Measurements from ENCODE around the gene ZGPAT. TPM values are rescaled to one million over a fixed set of nuclear protein-coding genes. Genes with fewer than 3 reads are reported as not detected.

The ZGPAT gene
- total and polyA plus RNA-seq, 2 donors (not counting 1 experiment from before 2014, with no cell fraction given) = 46.1 to 62.1 TPM

DNA sequence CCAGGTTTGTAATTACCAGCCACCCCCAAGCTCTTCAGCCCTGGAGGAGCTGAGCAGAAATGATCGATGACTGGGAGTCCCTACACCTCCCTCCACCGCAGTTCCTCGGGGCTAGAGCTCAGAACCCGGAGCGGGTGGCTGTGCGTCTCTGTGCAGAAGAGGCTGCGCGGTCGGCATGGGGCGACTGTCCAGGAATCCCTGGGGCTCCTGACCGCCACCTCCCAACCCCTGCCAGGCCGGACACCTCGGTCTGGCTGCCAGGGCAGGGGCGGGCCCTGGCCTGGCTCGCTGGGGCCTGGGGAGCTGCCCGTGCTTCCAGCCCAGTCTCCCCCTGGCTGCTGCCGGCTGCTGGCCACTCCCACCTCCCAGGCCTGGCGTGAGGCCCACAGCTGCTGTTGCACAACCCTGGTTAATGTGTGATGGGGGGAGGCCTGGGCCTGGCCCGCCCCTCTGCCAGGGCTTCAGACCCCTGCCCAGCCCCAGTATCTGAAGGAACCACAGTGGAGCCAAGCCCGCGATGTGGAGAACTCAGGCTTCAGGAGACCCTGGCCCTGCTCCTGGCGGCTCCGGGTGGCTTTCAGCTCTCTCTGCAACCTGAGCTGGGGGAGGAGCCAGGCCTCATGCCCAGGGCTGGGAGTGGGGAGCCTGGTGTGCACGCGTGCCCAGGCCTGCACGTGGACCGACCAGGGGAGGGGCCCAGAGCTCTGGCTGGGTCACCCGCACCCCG lies 33.0 kb downstream of the ZGPAT start:
- peak overlapping the region; percentile 95 for H3K4me2 ChIP-seq (replicated peaks; ENCODE audit: low read depth, low read length, poor library complexity, severe bottlenecking)
- peak overlapping the region; percentile 68 for H3K4me3 Mint-ChIP-seq
- H4K20me1 ChIP-seq (ENCODE audit: control insufficient read depth, insufficient read depth, low read length, poor library complexity, severe bottlenecking) = peaks cover 17% of the 10 kb centered on the region
- H3K27ac Mint-ChIP-seq = no peak overlapping the region
- intact Hi-C loops (cut with micrococcal nuclease) = no loop called here
- ATAC-seq (ENCODE audit: low read depth) (no peak), DNase-seq (peak; percentile 45)
- ChIA-PET CTCF (interaction anchor here (0.9 kb wide), 1 partner anchor 33 kb away, joined by 3 read pairs; the partner anchor contains the start of genes ARFRP1 and ZGPAT), POLR2A (interaction anchor here (0.9 kb wide), 2 partner anchors 38 to 115 kb away, joined by 3 read pairs; no protein-coding TSS in a partner anchor)
- 18% methylated on average over 22 of the region's 29 CpGs for WGBS (ENCODE audit: insufficient coverage)
- H3K4me1 ChIP-seq (ENCODE audit: control insufficient read depth in 2 of 2, insufficient read depth in 2 of 2, low read length in 2 of 2) = peaks cover 34 to 42% of the 10 kb centered on the region in 2 donors
- peaks cover 14% of the 10 kb centered on the region for H3K4me1 Mint-ChIP-seq
- H3K9me3 Mint-ChIP-seq (ENCODE audit: insufficient read depth) = no peaks in the 10 kb centered on the region
- H3K36me3 ChIP-seq (replicated peaks in 1 of 2; ENCODE audit: control extremely low read depth in 1 of 2, control insufficient read depth in 1 of 2, extremely low read depth in 1 of 2, insufficient read depth in 2 of 2, low read length in 1 of 2) = peaks cover 0 to 4% of the 10 kb centered on the region in 2 experiments
- no peak for TF ChIP-seq EZH2 (IDR thresholded peaks at IDR 0.05; ENCODE audit: borderline replicate concordance, insufficient read depth, low read depth, low read length, poor library complexity, severe bottlenecking)
- no peak for TF ChIP-seq CTCF (IDR thresholded peaks at IDR 0.05)
- peak overlapping the region; percentile 23 to 64 (median 50) for H3K4me3 ChIP-seq (ENCODE audit: control extremely low read depth in 1 of 5, extremely low read depth in 1 of 5, insufficient read depth in 1 of 5, low read depth in 2 of 5, low read length in 4 of 5)
- H3K9ac ChIP-seq (ENCODE audit: low read length) = peak overlapping the region; percentile 68
- H3K27me3 ChIP-seq (replicated peaks in 1 of 4; ENCODE audit: control extremely low read depth in 1 of 4, control insufficient read depth in 3 of 4, insufficient read depth in 4 of 4, low read length in 3 of 4) = no peaks in the 10 kb centered on the region
- no peak overlapping the region for H3K27ac ChIP-seq (ENCODE audit: low read length in 2 of 2)
- no peaks in the 10 kb centered on the region for H3K9me3 ChIP-seq (ENCODE audit: control extremely low read depth in 1 of 3, control insufficient read depth in 2 of 3, insufficient read depth in 1 of 3, low read length in 2 of 3)
- peak overlapping the region; percentile 70 for H2AFZ ChIP-seq (ENCODE audit: insufficient read depth, low read depth, low read length, poor library complexity, severe bottlenecking)
- no peaks in the 10 kb centered on the region for H3K27me3 Mint-ChIP-seq
- H3K79me2 ChIP-seq (ENCODE audit: control insufficient read depth, insufficient read depth, low read length) = peaks cover 3% of the 10 kb centered on the region

DNA sequence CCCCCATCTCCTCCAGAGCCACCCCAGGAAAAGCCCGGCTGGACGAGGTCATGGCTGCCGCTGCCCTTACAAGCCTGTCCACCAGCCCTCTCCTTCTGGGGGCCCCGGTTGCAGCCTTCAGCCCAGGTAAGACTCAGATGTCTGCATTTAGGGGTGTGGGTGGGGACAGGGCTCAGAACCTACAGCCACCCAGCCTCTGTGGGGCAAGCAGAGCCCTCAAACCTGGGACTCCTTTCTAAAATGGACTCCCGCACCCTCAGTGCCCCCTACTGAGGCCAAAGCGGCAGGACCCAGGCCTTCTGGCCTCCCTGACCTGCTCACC lies 33.5 kb downstream of the ZGPAT start:
- Histone ChIP-seq H3K79me2 (ENCODE audit: control insufficient read depth, insufficient read depth, low read length) (no peaks in the 10 kb centered on the region), H3K36me3 (replicated peaks in 1 of 2; ENCODE audit: control extremely low read depth in 1 of 2, control insufficient read depth in 1 of 2, extremely low read depth in 1 of 2, insufficient read depth in 2 of 2, low read length in 1 of 2) (peaks cover 0 to 4% of the 10 kb centered on the region in 2 experiments), H3K27me3 (replicated peaks in 1 of 4; ENCODE audit: control extremely low read depth in 1 of 4, control insufficient read depth in 3 of 4, insufficient read depth in 4 of 4, low read length in 3 of 4) (no peaks in the 10 kb centered on the region), H3K9me3 (ENCODE audit: control extremely low read depth in 1 of 3, control insufficient read depth in 2 of 3, insufficient read depth in 1 of 3, low read length in 2 of 3) (no peaks in the 10 kb centered on the region), H3K4me1 (ENCODE audit: control insufficient read depth in 2 of 2, insufficient read depth in 2 of 2, low read length in 2 of 2) (peaks cover 28 to 36% of the 10 kb centered on the region in 2 donors), H3K4me3 (ENCODE audit: control extremely low read depth in 1 of 5, extremely low read depth in 1 of 5, insufficient read depth in 1 of 5, low read depth in 2 of 5, low read length in 4 of 5) (no peak overlapping the region), H2AFZ (ENCODE audit: insufficient read depth, low read depth, low read length, poor library complexity, severe bottlenecking) (no peak overlapping the region), H3K9ac (ENCODE audit: low read length) (no peak overlapping the region), H3K27ac (ENCODE audit: low read length in 2 of 2) (no peak overlapping the region), H4K20me1 (ENCODE audit: control insufficient read depth, insufficient read depth, low read length, poor library complexity, severe bottlenecking) (peaks cover 17% of the 10 kb centered on the region), H3K4me2 (replicated peaks; ENCODE audit: low read depth, low read length, poor library complexity, severe bottlenecking) (peak overlapping the region; percentile 95)
- H3K27me3 Mint-ChIP-seq = no peaks in the 10 kb centered on the region
- H3K9me3 Mint-ChIP-seq (ENCODE audit: insufficient read depth) = no peaks in the 10 kb centered on the region
- 100% methylated on average over 2 of the region's 6 CpGs for WGBS (ENCODE audit: insufficient coverage)
- H3K27ac Mint-ChIP-seq = no peak overlapping the region
- TF ChIP-seq EZH2 (IDR thresholded peaks at IDR 0.05; ENCODE audit: borderline replicate concordance, insufficient read depth, low read depth, low read length, poor library complexity, severe bottlenecking) = no peak
- no peak for TF ChIP-seq CTCF (IDR thresholded peaks at IDR 0.05)
- peaks cover 9% of the 10 kb centered on the region for H3K4me1 Mint-ChIP-seq
- no peak for DNase-seq
- H3K4me3 Mint-ChIP-seq = peak overlapping the region; percentile 49
- ChIA-PET CTCF (interaction anchor here (0.9 kb wide), 1 partner anchor 33 kb away, joined by 3 read pairs; the partner anchor contains the start of genes ARFRP1 and ZGPAT), POLR2A (interaction anchor here (0.9 kb wide), 2 partner anchors 39 to 116 kb away, joined by 3 read pairs; no protein-coding TSS in a partner anchor)
- intact Hi-C loops (cut with micrococcal nuclease) = no loop called here
- ATAC-seq (ENCODE audit: low read depth) = no peak
